ENCODE measurements around the gene CYP26A1.

The CYP26A1 gene

GRCh38 chr10:93064874-93065660, 8.6 kb upstream of the CYP26A1 start:
- DNase-seq (ENCODE audit: low read depth in 1 of 2, low spot score in 1 of 2), result no peak

GRCh38 chr10:93065675-93066543, 7.8 kb upstream of the CYP26A1 start:
- DNase-seq (ENCODE audit: low read depth in 1 of 2, low spot score in 1 of 2), result no peak

GRCh38 chr10:93066544-93066913, 7.2 kb upstream of the CYP26A1 start:
- DNase-seq (ENCODE audit: low read depth in 1 of 2, low spot score in 1 of 2), result no peak

- DNase-seq (ENCODE audit: low read depth in 1 of 2, low spot score in 1 of 2), result no peak
Measured at GRCh38 chr10:93067443-93068365, 6.0 kb upstream of the CYP26A1 start.

- DNase-seq (ENCODE audit: low read depth in 1 of 2, low spot score in 1 of 2), result no peak
Measured at GRCh38 chr10:93068411-93069244, 5.1 kb upstream of the CYP26A1 start.

GRCh38 chr10:93069245-93069561, 4.5 kb upstream of the CYP26A1 start:
- DNase-seq (ENCODE audit: low read depth in 1 of 2, low spot score in 1 of 2), result no peak

- no peak for DNase-seq (ENCODE audit: low read depth in 1 of 2, low spot score in 1 of 2)
Measured at GRCh38 chr10:93070378-93071176, 3.1 kb upstream of the CYP26A1 start.

GRCh38 chr10:93071177-93071472, 2.6 kb upstream of the CYP26A1 start:
- DNase-seq (ENCODE audit: low read depth in 1 of 2, low spot score in 1 of 2), result no peak

GRCh38 chr10:93071674-93072224, 1.9 kb upstream of the CYP26A1 start:
- no peak for DNase-seq (ENCODE audit: low read depth in 1 of 2, low spot score in 1 of 2)

- no peak for DNase-seq (ENCODE audit: low read depth in 1 of 2, low spot score in 1 of 2)
Measured at GRCh38 chr10:93072225-93072712, 1.4 kb upstream of the CYP26A1 start.

GRCh38 chr10:93072713-93073538, 767 bp upstream of the CYP26A1 start:
- DNase-seq (ENCODE audit: low read depth in 1 of 2, low spot score in 1 of 2), result no peak

GRCh38 chr10:93074147-93074596, 479 bp downstream of the CYP26A1 start:
- DNase-seq (ENCODE audit: low read depth in 1 of 2, low spot score in 1 of 2), result no peak

- DNase-seq (ENCODE audit: low read depth in 1 of 2, low spot score in 1 of 2), result no peak
Measured at GRCh38 chr10:93074597-93075368, 1.1 kb downstream of the CYP26A1 start.

GRCh38 chr10:93075369-93076221, 1.9 kb downstream of the CYP26A1 start:
- no peak for DNase-seq (ENCODE audit: low read depth in 1 of 2, low spot score in 1 of 2)

- DNase-seq (ENCODE audit: low read depth in 1 of 2, low spot score in 1 of 2), result no peak
Measured at GRCh38 chr10:93076871-93077270, 3.2 kb downstream of the CYP26A1 start.

- DNase-seq (ENCODE audit: low read depth in 1 of 2, low spot score in 1 of 2), result no peak
Measured at GRCh38 chr10:93077860-93078337, 4.2 kb downstream of the CYP26A1 start.
